Limb (tissue), 2 donors: Measurements from ENCODE around the gene REC114.
"Not testable (repeated sequence)": the region's sequence is repeated elsewhere in the genome, so short reads cannot be mapped to it uniquely, and the experiment has no call there.

ENCODE experiments used
- DNase-seq, 2 donors: peaks; one replicate each; pipeline ENCODE4 v3.0.0-alpha.2; 2016; ENCODE audit errors: extremely low spot score in 2 of 2

REC114 gene

GRCh38 chr15:73527598-73527997, 84.6 kb downstream of the REC114 start:
- DNase-seq = no peak

GRCh38 chr15:73530649-73531048, 87.7 kb downstream of the REC114 start:
- DNase-seq = no peak

GRCh38 chr15:73538123-73538522, 95.2 kb downstream of the REC114 start:
- DNase-seq = no peak

- no peak for DNase-seq
These were observed 95.7 kb downstream of the REC114 start for GRCh38 chr15:73538563-73539211.

GRCh38 chr15:73539212-73540128, 96.5 kb downstream of the REC114 start:
- no peak for DNase-seq

- DNase-seq = no peak
These were observed 97.2 kb downstream of the REC114 start for GRCh38 chr15:73540161-73540560.

GRCh38 chr15:73541479-73541878, 98.5 kb downstream of the REC114 start:
- DNase-seq = no peak

GRCh38 chr15:73548925-73549324, 106.0 kb downstream of the REC114 start:
- DNase-seq = not testable (repeated sequence)

GRCh38 chr15:73550190-73550589, 107.2 kb downstream of the REC114 start:
- DNase-seq = no peak

GRCh38 chr15:73555080-73555479, 112.1 kb downstream of the REC114 start:
- no peak for DNase-seq

GRCh38 chr15:73558529-73558928, 115.6 kb downstream of the REC114 start:
- no peak for DNase-seq

GRCh38 chr15:73560501-73561117, 117.6 kb downstream of the REC114 start:
- peak in 1 of 2 donors; percentile 87 for DNase-seq

- DNase-seq = no peak
These were observed 121.3 kb downstream of the REC114 start for GRCh38 chr15:73564255-73564654.

- DNase-seq = no peak
These were observed 124.1 kb downstream of the REC114 start for GRCh38 chr15:73567020-73567419.

GRCh38 chr15:73568564-73569280, 125.8 kb downstream of the REC114 start:
- no peak for DNase-seq

GRCh38 chr15:73569361-73569760, 126.4 kb downstream of the REC114 start:
- DNase-seq = no peak

GRCh38 chr15:73570355-73571032, 127.5 kb downstream of the REC114 start:
- DNase-seq = no peak

GRCh38 chr15:73571346-73571745, 128.4 kb downstream of the REC114 start:
- no peak for DNase-seq

GRCh38 chr15:73572296-73572695, 129.3 kb downstream of the REC114 start:
- DNase-seq = no peak

GRCh38 chr15:73573037-73573436, 130.1 kb downstream of the REC114 start:
- no peak for DNase-seq

- DNase-seq = no peak
These were observed 130.6 kb downstream of the REC114 start for GRCh38 chr15:73573572-73573971.
